Adrenal gland (tissue), 12 donors: Measurements from ENCODE around the gene THSD7B. TPM values are rescaled to one million over a fixed set of nuclear protein-coding genes. Genes with fewer than 3 reads are reported as not detected.

Source experiments
- DNase-seq, 7 donors: peaks; one replicate each; pipeline ENCODE4 v3.0.0-alpha.2; 2019 to 2020
- H3K27ac ChIP-seq, 5 donors: fragments of 200-600 bp; sonication (generic) in 4 of 5; 1 replicate in 3 of 5; 2 replicates in 2 of 5; pipeline versions ENCODE4 v1.5.1 to v1.8.0; 2016 to 2020; ENCODE audit warnings: mild to moderate bottlenecking in 1 of 5
- H3K27me3 ChIP-seq: fragments of 200-600 bp; 2 replicates; pipeline ENCODE4 v1.8.0; 2021
- H3K36me3 ChIP-seq, 2 donors: fragments of 200-600 bp; replicated peaks in 1 of 2; 1 replicate in 1 of 2; 2 replicates in 1 of 2; pipeline versions ENCODE4 v1.5.1 to v1.8.0; 2018 to 2022
- H3K4me1 ChIP-seq, 2 donors: fragments of 200-600 bp; replicated peaks in 1 of 2; 1 replicate in 1 of 2; 2 replicates in 1 of 2; pipeline versions ENCODE4 v1.5.1 to v1.8.0; 2018 to 2021
- H3K4me3 ChIP-seq, 4 donors: fragments of 200-600 bp; sonication (generic) in 3 of 4; one replicate each; pipeline ENCODE4 v1.5.1; 2016 to 2018
- H3K9me3 ChIP-seq, 3 donors: fragments of 200-600 bp; sonication (generic) in 1 of 3; replicated peaks in 1 of 3; 1 replicate in 2 of 3; 2 replicates in 1 of 3; pipeline versions ENCODE4 v1.5.1 to v1.8.0; 2016 to 2021
- POLR2A ChIP-seq, 2 donors: fragments of 450-650 bp; IDR thresholded peaks; one replicate each; pipeline ENCODE4 v1.6.1; 2017; ENCODE audit warnings: antibody characterized with exemption in 2 of 2, mild to moderate bottlenecking in 2 of 2, moderate library complexity in 1 of 2
- WGBS, 4 donors: extraction: QIAGEN DNeasy Blood & Tissue Kit in 2 of 4; methylation state at CpG; one replicate each; pipeline versions ENCODE4 v1.1.5 to v1.1.7; 2013 to 2017; 5-methylcytosine and 5-hydroxymethylcytosine counted together
- intact Hi-C, 2 donors: fragments of 100-400 bp; cut with DNase I; formaldehyde crosslinking; loops; one replicate each; pipeline versions ENCODE4 v1.14.1 to v1.15.0; 2022 to 2023
- polyA plus RNA-seq, 3 donors: library from polyadenylated mRNA; stranded (reverse); fragments of 200-250 nt in 2 of 3; fragments of 350-450 nt in 1 of 3; fragmentation: Illumina TruSeq in 1 of 3; extraction: RNeasy Lipid Tissue Mini Kit (QIAGEN cat#74804) in 1 of 3; gene quantifications; one replicate each; pipeline ENCODE4 v1.2.3, GENCODE V29; 2013 to 2014
- total RNA-seq, 9 donors: library from RNA; depleted of rRNA in 4 of 9; stranded (reverse); fragments of >200 nt in 4 of 9; fragments of 120-200 nt in 1 of 9; fragmentation: NEBNext Ultra II Directional in 1 of 9; extraction: Animal tissue kit (Norgen Biotek cat#: 25700) in 1 of 9; gene quantifications; one replicate each; pipeline versions ENCODE4 v1.1.0 to v1.2.4, GENCODE V29; 2013 to 2023
- TF ChIP-seq, protein P1 (sequence below), 6 experiments: fragments of 450-650 bp in 4 of 6; fragments of 200-600 bp in 2 of 6; sonication (generic) in 1 of 6; IDR thresholded peaks; 1 replicate in 5 of 6; 2 replicates in 1 of 6; pipeline versions ENCODE4 v1.5.1 to v1.8.0; 2016 to 2021; ENCODE audit warnings: antibody characterized with exemption in 6 of 6, mild to moderate bottlenecking in 2 of 6, moderate library complexity in 1 of 6
- donor health status: healthy with polysubstance abuse.
- donor health status: Bipolar disorder and iron deficiency.
- donor health status: DM: yes; HTN: yes; CAD: no.
- donor health status: DM: no; HTN: no; CAD: no.
- donor health status: DM: no; HTN: no; CAD: no.
- donor health status: DM: yes; HTN: yes; CAD: no.

The THSD7B gene
- total and polyA plus RNA-seq, 12 donors: under 0.01 to 0.44 (median 0.12) TPM; not detected in 4

DNA sequence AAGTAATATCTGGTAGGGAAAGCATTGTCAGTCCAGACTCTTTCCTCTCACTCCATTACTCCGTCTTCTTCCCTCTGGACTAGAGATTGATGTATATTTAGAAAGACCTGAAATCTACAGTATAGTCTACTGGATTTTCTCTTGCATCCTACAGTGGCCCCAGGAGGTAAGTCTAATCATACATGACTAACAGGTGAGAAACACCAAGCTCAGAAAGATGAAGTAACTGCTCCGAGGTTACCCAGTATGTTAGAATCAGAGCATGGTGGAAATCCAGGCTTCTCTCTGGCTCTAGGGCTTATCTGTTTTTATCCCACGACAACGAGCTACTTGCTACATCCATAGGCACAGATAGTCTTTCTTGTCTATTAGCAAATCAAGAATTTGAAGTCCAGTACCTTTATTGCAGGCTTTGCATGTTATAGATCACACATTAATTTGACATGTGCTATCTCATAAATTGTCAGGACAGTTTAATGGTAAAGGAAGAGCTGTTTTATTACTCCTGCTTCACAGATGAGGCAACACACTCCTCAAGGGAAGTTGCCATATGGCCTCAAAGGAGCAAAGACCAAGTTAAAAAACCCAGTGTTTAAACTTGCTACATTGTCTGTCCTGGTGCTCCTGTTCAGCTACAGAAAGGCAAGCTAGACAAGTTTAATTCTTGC, 484.3 kb downstream of the THSD7B start:
- no peak for TF ChIP-seq POLR2A (IDR thresholded peaks at IDR 0.05)
- TF ChIP-seq, protein P1, sequence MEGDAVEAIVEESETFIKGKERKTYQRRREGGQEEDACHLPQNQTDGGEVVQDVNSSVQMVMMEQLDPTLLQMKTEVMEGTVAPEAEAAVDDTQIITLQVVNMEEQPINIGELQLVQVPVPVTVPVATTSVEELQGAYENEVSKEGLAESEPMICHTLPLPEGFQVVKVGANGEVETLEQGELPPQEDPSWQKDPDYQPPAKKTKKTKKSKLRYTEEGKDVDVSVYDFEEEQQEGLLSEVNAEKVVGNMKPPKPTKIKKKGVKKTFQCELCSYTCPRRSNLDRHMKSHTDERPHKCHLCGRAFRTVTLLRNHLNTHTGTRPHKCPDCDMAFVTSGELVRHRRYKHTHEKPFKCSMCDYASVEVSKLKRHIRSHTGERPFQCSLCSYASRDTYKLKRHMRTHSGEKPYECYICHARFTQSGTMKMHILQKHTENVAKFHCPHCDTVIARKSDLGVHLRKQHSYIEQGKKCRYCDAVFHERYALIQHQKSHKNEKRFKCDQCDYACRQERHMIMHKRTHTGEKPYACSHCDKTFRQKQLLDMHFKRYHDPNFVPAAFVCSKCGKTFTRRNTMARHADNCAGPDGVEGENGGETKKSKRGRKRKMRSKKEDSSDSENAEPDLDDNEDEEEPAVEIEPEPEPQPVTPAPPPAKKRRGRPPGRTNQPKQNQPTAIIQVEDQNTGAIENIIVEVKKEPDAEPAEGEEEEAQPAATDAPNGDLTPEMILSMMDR (IDR thresholded peaks at IDR 0.05): no peak
- intact Hi-C loops: no loop called here
- no peak for DNase-seq

DNA sequence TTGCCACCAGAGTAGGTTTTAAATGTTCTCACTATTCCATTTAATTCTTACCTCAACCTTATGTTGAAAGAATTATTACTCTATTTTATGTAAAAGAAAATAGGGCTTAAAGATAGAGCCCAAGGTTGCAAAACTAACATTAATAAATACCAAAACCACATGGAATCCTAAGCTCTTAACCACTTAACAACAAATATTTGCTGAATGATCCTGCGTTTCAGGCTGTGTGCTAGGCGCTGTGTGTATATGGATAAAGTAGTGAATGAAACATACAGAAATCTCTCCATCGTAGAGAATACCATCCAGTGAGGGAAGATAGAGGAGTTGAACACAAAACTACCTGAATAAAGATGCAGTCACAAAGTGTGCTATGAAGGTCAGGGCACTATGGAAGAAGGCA, 485.1 kb downstream of the THSD7B start:
- WGBS, 4 donors: 81 to 92% (median 88%) methylated on average over 3 of the region's 3 CpGs
- H3K4me3 ChIP-seq: no peak overlapping the region
- H3K27me3 ChIP-seq: no peaks in the 10 kb centered on the region
- H3K36me3 ChIP-seq: no peaks in the 10 kb centered on the region
- intact Hi-C loops: no loop called here
- DNase-seq: no peak
- no peaks in the 10 kb centered on the region for H3K4me1 ChIP-seq
- no peak overlapping the region for H3K27ac ChIP-seq
- no peaks in the 10 kb centered on the region for H3K9me3 ChIP-seq
- TF ChIP-seq, protein P1 (IDR thresholded peaks at IDR 0.05): no peak
- TF ChIP-seq POLR2A (IDR thresholded peaks at IDR 0.05): no peak

More for the DNA sequence above, 484.3 kb downstream of the THSD7B start:
- Histone ChIP-seq H3K4me1 (no peaks in the 10 kb centered on the region), H3K36me3 (no peaks in the 10 kb centered on the region), H3K4me3 (no peak overlapping the region), H3K27me3 (no peaks in the 10 kb centered on the region), H3K27ac (no peak overlapping the region), H3K9me3 (no peaks in the 10 kb centered on the region)
- 56 to 66% (median 58%) methylated on average over 4 of the region's 4 CpGs for WGBS, 4 donors

DNA sequence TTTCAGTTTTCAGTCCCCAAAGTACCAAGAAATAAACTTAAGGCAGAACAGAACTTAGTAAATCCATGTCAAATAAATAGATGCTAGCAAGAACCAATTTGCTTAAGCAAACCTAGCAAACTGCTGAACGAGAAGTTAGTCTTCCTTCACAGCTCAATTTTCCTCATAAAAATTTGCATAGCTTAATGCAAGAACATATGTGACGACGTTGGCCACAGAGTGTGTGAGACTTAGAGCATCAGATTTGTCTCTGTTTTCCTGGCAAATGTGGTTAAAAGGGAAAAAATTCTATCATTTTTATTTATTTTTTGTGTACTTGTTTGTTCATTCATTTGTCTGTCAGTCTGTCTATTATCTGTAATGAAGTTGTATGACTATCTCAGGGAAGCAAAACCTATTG, 485.7 kb downstream of the THSD7B start:
- 77 to 81% (median 77%) methylated on average over 3 of the region's 3 CpGs for WGBS, 4 donors
- no peaks in the 10 kb centered on the region for H3K4me1 ChIP-seq

DNA sequence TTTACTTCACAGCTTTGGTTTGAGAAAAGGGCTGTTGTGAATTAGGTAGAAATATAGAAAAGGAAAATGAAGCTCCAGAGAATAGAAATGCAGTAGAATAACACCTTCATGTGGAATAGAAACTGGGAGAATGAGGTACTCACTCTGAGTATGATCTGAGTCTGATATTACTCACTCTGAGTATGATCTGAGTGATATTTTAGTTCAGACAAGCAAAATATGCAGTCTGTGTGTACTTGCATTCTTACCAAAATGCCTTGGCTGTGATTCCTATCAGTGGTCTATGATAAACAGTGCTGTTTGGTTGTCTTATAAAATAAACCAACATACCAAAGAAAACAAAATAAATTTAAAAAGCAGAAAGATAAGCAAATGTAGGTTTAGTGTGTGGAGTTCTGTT, 487.6 kb downstream of the THSD7B start:
- H3K36me3 ChIP-seq: no peaks in the 10 kb centered on the region
- no peak for TF ChIP-seq POLR2A (IDR thresholded peaks at IDR 0.05)
- TF ChIP-seq, protein P1 (IDR thresholded peaks at IDR 0.05): no peak
- no peak overlapping the region for H3K27ac ChIP-seq
- H3K4me3 ChIP-seq: no peak overlapping the region
- H3K4me1 ChIP-seq: no peaks in the 10 kb centered on the region
- H3K27me3 ChIP-seq: no peaks in the 10 kb centered on the region
- H3K9me3 ChIP-seq: no peaks in the 10 kb centered on the region
- intact Hi-C loops: no loop called here
- no peak for DNase-seq

More for the DNA sequence above, 485.7 kb downstream of the THSD7B start:
- no peak for DNase-seq
- H3K4me3 ChIP-seq: no peak overlapping the region
- H3K27me3 ChIP-seq: no peaks in the 10 kb centered on the region
- no peaks in the 10 kb centered on the region for H3K36me3 ChIP-seq
- H3K9me3 ChIP-seq: no peaks in the 10 kb centered on the region
- H3K27ac ChIP-seq: no peak overlapping the region
- intact Hi-C loops: no loop called here
- TF ChIP-seq, protein P1 (IDR thresholded peaks at IDR 0.05): no peak
- TF ChIP-seq POLR2A (IDR thresholded peaks at IDR 0.05): no peak
